Keratinocyte (primary cell): ENCODE results near the gene BBOF1.

Experiments
- EZH2 ChIP-seq: IDR thresholded peaks from one replicate; pipeline ENCODE4 v1.6.1; 2012; ENCODE audit warnings: inconsistent platforms, mild to moderate bottlenecking, low read length, moderate library complexity
- TF ChIP-seq, protein P1 (sequence below), 3 experiments: IDR thresholded peaks in 1 of 3; conservative IDR thresholded peaks in 1 of 3; optimal IDR thresholded peaks in 1 of 3; 2 replicates in 2 of 3; 3 replicates in 1 of 3; pipeline versions ENCODE3 to v1.5.1; 2011; ENCODE audit warnings: low read length in 3 of 3, mild to moderate bottlenecking in 3 of 3, moderate library complexity in 2 of 3, control low read depth in 1 of 3, inconsistent platforms in 1 of 3; ENCODE audit not compliant: insufficient read depth in 2 of 3; ENCODE audit errors: extremely low read depth in 1 of 3

- TF ChIP-seq, protein P1, sequence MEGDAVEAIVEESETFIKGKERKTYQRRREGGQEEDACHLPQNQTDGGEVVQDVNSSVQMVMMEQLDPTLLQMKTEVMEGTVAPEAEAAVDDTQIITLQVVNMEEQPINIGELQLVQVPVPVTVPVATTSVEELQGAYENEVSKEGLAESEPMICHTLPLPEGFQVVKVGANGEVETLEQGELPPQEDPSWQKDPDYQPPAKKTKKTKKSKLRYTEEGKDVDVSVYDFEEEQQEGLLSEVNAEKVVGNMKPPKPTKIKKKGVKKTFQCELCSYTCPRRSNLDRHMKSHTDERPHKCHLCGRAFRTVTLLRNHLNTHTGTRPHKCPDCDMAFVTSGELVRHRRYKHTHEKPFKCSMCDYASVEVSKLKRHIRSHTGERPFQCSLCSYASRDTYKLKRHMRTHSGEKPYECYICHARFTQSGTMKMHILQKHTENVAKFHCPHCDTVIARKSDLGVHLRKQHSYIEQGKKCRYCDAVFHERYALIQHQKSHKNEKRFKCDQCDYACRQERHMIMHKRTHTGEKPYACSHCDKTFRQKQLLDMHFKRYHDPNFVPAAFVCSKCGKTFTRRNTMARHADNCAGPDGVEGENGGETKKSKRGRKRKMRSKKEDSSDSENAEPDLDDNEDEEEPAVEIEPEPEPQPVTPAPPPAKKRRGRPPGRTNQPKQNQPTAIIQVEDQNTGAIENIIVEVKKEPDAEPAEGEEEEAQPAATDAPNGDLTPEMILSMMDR (optimal IDR thresholded peaks at IDR 0.05 in 1 of 3, IDR thresholded peaks at IDR 0.05 in 1 of 3, conservative IDR thresholded peaks at IDR 0.05 in 1 of 3; ENCODE audit: extremely low read depth in 1 of 3, insufficient read depth in 2 of 3, low read length in 3 of 3), result no peak
- TF ChIP-seq EZH2, result no peak
Measured at GRCh38 chr14:74045522-74045921, 26.4 kb downstream of the BBOF1 start.
